ENCODE data around the gene PLA2G4C. TPM values are rescaled to one million over a fixed set of nuclear protein-coding genes. Genes with fewer than 3 reads are reported as not detected.

The PLA2G4C gene
- total RNA-seq, 4 donors from 2014 or later, result 25.7 to 61.1 (median 51.1) TPM

- no peak for DNase-seq
- no peak overlapping the region for H3K27ac ChIP-seq
- no peak for TF ChIP-seq CTCF (IDR thresholded peaks at IDR 0.05 in 4 of 5, conservative IDR thresholded peaks at IDR 0.05 in 1 of 5)
- TF ChIP-seq POLR2A (IDR thresholded peaks at IDR 0.05), result no peak
- no peaks in the 10 kb centered on the region for H3K9me3 ChIP-seq
- in situ Hi-C loops (cut with MboI; ENCODE audit: low sequenced_read_pairs in 4 of 4) (no loop called here), intact Hi-C loops (cut with DNase I; ENCODE audit: low total_unique reads) (no loop called here)
- H3K4me3 ChIP-seq, result no peak overlapping the region
- no peak for ATAC-seq
- H3K27me3 ChIP-seq, result no peaks in the 10 kb centered on the region
- no peaks in the 10 kb centered on the region for H3K36me3 ChIP-seq
- no peaks in the 10 kb centered on the region for H3K4me1 ChIP-seq
Measured at GRCh38 chr19:48136547-48136946, 25.9 kb upstream of the PLA2G4C start.

- no peak for DNase-seq
- no peak for ATAC-seq
- H3K27ac ChIP-seq, result no peak overlapping the region
- no peaks in the 10 kb centered on the region for H3K36me3 ChIP-seq
- TF ChIP-seq POLR2A (IDR thresholded peaks at IDR 0.05) (no peak), CTCF (IDR thresholded peaks at IDR 0.05 in 4 of 5, conservative IDR thresholded peaks at IDR 0.05 in 1 of 5) (no peak)
- H3K4me1 ChIP-seq, result no peaks in the 10 kb centered on the region
- H3K4me3 ChIP-seq, result no peak overlapping the region
- no peaks in the 10 kb centered on the region for H3K9me3 ChIP-seq
- intact Hi-C loops (cut with DNase I; ENCODE audit: low total_unique reads) (no loop called here), in situ Hi-C loops (cut with MboI; ENCODE audit: low sequenced_read_pairs in 4 of 4) (no loop called here)
- no peaks in the 10 kb centered on the region for H3K27me3 ChIP-seq
Measured at GRCh38 chr19:48135411-48135810, 24.8 kb upstream of the PLA2G4C start.

GRCh38 chr19:48133094-48133493 is 22.5 kb upstream of the PLA2G4C start:
- H3K4me3 ChIP-seq, result no peak overlapping the region
- no peak for ATAC-seq
- intact Hi-C loops (cut with DNase I; ENCODE audit: low total_unique reads) (no loop called here), in situ Hi-C loops (cut with MboI; ENCODE audit: low sequenced_read_pairs in 4 of 4) (no loop called here)
- H3K4me1 ChIP-seq, result no peaks in the 10 kb centered on the region
- TF ChIP-seq POLR2A (IDR thresholded peaks at IDR 0.05) (no peak), CTCF (IDR thresholded peaks at IDR 0.05 in 4 of 5, conservative IDR thresholded peaks at IDR 0.05 in 1 of 5) (no peak)
- H3K36me3 ChIP-seq, result no peaks in the 10 kb centered on the region
- no peaks in the 10 kb centered on the region for H3K9me3 ChIP-seq
- no peak for DNase-seq
- no peaks in the 10 kb centered on the region for H3K27me3 ChIP-seq
- H3K27ac ChIP-seq, result no peak overlapping the region

- intact Hi-C loops (cut with DNase I; ENCODE audit: low total_unique reads), result no loop called here
- Histone ChIP-seq H3K27me3 (no peaks in the 10 kb centered on the region), H3K36me3 (no peaks in the 10 kb centered on the region), H3K9me3 (no peaks in the 10 kb centered on the region), H3K4me1 (no peaks in the 10 kb centered on the region), H3K27ac (no peak overlapping the region), H3K4me3 (no peak overlapping the region)
- in situ Hi-C loops (cut with MboI; ENCODE audit: low sequenced_read_pairs in 4 of 4), result no loop called here
- no peak for DNase-seq
- TF ChIP-seq CTCF (IDR thresholded peaks at IDR 0.05 in 4 of 5, conservative IDR thresholded peaks at IDR 0.05 in 1 of 5) (no peak), POLR2A (IDR thresholded peaks at IDR 0.05) (no peak)
- ATAC-seq, result no peak
Measured at GRCh38 chr19:48127561-48127960, 16.9 kb upstream of the PLA2G4C start.

Data from gastrocnemius medialis (tissue), 4 donors.